GM21528 (cell line): ENCODE results near the gene STMN3.

ENCODE experiments used
- ATAC-seq: cut with Tn5 transposase; IDR thresholded peaks from one replicate; pipeline ENCODE4 v1.9.1; 2021; ENCODE audit warnings: mild to moderate bottlenecking, moderate library complexity; ENCODE audit not compliant: unreplicated experiment, low FRiP score

STMN3 gene

DNA sequence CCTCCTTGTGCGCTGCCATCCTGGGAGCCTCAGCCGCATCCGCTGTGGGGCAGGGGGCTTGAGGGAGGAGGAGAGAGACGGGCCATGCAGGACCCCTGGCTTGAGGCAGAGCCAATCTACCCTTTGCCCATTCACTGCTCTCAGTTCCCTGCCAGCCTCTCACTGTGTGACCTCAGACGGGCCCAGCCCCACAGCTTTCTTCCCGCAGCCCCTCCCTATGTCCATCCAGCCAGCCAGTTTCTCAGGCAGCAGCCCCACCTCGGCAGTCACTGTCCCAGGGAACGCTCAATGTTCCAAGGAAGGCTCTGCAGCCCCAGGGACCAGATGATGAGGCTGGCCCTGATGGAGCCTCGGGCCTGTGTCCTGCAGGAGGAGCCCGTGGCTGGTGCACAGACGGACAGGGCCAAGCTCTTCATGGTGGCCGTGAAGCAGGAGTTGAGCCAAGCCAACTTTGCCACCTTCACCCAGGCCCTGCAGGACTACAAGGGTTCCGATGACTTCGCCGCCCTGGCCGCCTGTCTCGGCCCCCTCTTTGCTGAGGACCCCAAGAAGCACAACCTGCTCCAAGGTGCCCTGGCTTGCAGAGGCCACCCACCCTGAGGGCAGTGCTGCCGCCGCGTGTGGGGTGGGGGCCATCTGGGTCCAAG lies 39.3 kb upstream of the STMN3 start:
- no peak for ATAC-seq

DNA sequence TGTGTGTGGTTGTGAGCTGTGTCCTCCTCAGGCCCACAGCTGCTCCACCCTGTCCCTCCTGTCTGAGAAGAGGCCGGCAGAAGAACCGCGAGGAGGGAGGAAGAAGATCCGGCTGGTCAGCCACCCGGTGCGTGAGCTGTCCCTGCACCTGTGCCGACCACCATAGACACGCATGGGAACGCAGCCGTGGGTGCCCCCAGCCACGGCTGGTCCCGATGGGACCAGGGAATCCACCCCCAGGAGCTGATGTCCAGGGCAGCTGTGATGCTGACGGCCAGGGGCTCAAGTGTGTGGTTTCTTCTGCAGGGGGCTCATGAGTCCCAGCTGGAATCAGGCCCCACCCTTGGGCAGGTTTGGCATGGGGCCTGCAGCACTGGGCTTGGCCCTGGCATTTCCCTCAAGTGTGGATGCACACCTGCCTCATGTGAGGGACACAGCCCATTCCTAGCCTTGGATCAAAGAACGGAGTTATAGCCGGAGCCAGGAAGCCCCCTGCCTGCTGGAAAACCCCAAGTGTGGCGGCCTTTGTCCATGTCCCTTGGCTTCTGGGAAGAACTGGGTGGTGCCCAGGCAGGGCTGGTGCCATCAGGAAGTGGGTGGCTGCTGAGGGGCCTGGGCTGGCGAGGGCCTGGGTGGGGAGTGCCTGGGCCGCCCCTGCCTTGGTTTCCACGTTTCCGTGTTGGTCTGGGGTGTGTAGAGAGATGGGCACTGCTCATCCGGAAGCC lies 38.6 kb upstream of the STMN3 start:
- no peak for ATAC-seq

DNA sequence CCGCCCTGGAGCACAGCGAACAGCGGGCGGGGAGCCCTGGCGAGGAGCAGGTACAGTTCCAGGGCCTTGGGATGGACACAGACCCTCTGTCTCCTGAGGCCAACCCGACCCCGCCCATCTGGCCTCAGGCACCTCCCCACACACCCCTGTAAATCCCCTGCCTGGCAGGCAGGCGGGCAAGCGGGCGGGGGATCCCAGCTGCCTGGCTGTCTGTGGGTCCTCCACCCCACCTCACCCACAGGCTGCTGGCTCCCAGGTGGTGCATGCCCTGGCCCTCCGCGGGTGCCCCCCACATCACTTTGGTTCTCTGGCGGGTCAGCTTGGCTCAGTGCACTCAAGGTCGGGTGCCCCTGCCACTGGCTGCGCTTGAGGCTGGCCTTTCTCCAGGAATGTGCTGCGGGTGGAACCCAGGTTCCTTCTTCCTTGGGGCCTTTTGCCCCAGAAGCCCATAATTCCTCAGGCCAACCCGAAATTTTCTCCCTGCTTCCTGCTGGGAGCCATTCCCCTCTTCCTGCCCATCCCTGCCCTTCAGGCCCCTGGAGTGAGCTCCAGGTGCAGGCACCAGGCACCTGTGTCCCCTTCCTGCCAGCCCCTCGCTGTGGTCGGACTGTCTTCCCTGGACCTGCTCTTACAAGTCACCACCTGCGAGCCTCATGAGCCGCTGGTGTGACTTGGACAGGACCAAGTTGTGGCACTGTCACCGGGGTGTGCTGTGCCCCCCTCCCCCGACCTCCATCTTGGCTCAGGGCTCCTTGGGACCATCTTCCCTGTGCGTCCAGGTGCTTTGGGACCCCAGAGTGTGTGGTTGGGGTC lies 37.9 kb upstream of the STMN3 start:
- ATAC-seq: no peak

DNA sequence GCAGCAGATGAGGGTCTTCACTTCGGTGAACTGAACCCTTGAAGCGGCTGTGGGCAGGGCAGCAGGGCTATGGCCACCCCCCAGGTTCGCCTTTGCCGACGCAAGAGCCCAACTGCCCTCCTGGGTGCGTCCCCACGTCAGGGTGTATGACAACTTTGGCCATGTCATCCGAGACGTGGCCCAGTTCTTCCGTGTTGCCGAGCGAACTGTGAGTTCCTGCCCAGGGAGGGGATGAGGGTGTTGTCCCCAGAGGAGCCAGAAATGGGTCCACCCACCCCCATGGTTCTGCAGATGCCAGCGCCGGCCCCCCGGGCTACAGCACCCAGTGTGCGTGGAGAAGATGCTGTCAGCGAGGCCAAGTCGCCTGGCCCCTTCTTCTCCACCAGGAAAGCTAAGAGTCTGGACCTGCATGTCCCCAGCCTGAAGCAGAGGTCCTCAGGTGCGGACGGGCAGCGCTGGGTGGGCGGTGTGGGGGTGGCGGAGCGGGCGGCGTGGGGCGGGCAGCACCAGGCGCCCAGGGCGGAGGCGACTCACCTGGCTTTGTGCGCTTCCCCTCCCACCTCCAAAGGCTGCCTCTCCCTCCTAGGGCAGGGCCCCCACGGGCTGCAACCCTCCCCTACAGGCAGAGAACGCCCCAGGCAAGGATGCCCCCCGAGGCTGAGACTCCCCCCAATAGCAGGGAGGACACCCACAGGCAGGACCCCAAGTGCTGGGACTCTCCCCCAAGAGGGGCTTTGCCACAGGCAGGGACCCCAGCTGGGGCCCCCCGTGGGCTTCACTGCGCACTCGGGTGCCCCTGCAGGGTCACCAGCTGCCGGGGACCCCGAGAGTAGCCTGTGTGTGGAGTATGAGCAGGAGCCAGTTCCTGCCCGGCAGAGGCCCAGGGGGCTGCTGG lies 37.0 kb upstream of the STMN3 start:
- no peak for ATAC-seq

DNA sequence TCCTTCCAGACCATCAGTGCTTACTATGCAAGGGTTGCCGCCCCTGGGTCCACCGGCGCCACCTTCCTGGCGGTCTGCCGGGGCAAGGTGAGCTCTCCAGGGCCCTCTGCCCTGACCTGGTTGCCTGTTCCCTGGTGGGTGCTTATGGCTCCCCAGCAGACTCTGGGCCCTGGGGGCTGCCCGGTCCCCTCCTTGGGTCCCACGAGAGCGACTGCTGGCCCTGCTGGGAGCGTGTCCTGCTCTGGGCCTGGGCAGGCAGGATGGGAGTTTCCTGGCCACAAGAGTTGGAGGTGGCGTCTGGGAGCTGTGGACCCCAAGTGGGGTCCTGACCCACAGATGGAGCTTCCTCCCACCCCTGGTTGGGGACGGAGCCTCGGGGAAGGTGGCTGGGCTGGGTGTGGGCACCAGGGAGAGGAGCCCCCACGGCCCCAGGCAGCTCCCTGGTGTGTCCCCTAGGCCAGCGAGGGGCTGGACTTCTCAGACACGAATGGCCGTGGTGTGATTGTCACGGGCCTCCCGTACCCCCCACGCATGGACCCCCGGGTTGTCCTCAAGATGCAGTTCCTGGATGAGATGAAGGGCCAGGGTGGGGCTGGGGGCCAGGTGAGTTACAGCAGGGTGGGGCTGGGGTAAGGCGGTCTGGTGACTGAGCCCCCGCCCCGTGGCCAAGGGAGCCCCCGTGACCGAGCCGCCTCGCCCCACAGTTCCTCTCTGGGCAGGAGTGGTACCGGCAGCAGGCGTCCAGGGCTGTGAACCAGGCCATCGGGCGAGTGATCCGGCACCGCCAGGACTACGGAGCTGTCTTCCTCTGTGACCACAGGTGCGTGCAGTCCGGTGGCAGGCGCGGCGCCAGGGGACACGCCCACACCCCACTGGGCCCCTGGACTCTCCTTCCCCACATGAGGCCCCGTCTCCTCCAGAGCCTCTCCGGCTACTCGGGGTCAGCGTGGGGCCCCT lies 36.1 kb upstream of the STMN3 start:
- ATAC-seq: no peak

DNA sequence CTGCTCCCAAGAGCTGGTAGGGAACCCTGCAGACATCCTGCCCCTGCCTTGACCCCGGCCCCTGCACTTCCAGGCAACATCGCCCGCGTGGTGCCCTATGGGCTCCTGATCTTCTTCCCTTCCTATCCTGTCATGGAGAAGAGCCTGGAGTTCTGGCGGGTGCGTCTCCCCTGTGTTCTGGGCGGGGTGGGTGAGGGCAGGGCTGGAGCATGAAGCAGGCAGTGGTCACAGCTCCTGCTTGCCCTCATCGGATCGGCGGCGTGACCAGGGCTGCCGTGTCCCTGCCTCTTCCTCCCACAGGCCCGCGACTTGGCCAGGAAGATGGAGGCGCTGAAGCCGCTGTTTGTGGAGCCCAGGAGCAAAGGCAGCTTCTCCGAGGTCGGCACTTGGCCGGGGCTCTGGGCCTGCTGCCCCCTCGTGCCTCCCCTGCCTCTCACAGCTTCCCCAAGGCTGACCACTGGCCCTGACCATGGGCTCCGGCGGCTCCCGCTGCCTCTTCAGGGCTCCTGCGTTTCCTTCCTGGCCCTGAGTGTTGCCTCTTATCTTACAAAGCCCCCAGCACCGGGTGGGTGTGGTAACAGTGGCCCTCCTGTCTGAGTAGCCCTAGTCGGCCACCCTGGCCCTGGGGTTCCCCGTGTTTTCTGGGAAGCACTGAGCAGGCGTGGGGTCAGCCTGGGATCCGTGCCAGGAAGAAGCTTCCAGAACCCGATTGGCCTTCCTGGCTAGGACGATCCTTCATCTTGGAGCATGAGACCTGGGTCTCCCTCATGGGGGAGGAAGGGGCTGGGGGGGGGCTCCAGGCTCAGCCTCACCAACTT lies 35.2 kb upstream of the STMN3 start:
- ATAC-seq: no peak

DNA sequence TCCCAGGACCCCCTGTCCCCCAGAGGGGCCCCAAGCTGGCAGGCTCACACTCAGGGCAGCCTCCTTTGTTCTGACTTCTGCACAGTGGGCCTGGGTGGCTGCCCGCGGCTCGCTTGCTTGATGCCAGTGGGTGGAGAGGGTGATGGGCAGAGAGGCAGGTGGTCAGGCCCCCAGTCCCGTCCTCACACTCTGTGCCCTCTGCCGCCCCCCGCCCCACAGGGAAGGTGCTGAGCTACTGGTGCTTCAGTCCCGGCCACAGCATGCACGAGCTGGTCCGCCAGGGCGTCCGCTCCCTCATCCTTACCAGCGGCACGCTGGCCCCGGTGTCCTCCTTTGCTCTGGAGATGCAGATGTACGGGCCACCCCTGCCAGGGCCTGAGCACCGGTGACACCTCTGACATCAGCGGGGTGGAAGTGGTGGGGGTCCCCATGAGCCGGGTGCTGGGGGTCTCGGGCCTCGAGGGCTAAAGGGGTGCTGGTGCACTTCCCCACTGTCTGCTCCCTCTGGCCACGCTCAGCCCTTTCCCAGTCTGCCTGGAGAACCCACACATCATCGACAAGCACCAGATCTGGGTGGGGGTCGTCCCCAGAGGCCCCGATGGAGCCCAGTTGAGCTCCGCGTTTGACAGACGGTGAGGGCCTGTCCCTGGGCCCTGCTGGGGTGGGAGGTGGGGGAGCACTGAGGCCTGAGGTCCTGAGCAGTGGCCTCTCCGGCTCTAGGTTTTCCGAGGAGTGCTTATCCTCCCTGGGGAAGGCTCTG lies 34.4 kb upstream of the STMN3 start:
- ATAC-seq: no peak

DNA sequence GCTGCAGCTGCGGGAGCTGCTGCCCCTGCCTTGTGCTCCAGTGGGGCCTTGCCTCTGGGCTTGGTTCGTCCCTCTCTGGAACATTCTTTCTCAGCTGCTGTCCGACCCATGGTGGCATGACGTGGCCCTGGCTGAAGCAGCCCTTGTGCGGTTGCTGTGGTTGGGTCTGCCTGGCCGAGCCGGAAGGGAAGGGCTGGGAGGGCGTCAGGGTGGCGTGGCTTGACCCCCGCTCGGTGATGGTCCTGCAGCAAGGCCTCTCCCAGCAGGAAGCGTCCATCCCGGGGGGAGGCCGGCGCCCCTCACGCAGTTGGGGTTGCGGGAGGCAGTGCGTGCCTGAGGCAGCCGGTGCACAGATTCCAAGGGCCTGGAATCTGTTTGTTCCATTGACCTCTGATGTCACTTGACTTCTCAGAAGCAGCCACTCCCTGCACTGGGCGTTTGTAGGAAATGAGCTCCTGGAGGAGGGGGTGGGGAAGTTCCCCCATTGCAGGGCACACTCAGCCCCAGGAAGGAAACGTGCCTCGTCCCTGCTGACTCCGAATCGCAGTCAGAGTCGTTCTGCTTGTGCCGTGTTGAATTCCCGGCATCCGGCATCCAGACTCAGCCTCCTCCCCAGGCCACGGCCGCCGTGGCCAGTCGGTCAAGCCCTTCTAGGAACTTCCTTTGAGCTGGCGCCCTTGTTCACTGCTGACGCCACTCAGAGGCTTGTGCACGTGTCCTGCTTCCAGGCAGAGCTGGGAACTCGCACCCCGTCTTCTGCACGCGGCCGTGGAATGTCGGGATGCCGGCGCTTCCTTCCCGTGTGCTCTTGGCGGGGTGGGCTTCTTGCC lies 33.5 kb upstream of the STMN3 start:
- ATAC-seq: no peak

DNA sequence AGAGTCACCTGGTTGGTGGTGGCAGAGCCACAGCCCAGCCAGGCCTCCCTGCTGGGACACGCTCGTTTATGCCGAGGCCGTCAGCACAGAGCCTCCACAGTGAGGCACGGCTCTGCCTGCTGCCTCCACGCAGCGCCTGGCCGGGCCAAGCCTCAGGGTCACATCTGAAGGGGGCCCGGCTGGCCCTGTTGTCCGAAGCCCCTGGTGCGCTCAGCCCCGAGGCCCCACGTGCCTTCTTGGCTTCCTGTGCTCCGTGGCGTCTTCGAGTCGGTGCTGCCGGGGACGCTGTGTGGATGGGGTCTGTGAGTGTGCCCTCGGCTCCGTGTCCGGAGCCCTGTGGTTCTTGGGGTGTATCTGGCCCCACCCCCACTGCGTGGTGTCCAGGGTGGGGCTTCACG lies 32.9 kb upstream of the STMN3 start:
- ATAC-seq: no peak

DNA sequence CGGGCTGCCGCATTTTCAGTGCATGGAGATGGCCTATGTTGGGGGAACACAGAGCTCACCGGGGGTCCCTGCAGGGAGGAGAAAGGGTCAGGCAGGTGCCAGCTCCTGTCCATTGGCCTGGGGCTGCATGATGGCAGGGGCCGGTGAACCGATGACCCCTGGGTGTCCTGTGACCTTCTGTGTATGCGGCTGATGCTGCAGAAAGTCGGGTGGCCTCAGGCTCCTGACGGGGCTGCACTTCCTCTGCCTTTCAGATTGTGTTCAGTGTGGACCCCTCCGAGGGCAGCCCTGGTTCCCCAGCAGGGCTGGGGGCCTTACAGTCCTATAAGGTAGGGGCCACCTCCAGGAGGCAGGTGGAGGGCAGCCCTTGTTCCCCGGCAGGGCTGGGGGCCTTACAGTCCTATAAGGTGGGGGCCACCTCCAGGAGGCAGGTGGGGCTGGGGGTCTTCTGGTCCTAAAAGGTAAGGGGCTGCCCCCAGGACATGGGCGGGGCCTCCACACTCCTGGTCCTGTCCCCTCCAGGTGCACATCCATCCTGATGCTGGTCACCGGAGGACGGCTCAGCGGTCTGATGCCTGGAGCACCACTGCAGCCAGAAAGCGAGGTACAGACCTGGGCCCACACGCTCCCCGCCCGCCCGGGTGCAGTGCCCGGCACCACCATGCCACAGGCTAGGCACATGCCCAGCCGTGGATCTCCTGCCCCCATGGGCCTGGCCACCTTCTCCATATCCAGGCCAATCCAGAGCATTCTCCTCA lies 32.2 kb upstream of the STMN3 start:
- no peak for ATAC-seq

DNA sequence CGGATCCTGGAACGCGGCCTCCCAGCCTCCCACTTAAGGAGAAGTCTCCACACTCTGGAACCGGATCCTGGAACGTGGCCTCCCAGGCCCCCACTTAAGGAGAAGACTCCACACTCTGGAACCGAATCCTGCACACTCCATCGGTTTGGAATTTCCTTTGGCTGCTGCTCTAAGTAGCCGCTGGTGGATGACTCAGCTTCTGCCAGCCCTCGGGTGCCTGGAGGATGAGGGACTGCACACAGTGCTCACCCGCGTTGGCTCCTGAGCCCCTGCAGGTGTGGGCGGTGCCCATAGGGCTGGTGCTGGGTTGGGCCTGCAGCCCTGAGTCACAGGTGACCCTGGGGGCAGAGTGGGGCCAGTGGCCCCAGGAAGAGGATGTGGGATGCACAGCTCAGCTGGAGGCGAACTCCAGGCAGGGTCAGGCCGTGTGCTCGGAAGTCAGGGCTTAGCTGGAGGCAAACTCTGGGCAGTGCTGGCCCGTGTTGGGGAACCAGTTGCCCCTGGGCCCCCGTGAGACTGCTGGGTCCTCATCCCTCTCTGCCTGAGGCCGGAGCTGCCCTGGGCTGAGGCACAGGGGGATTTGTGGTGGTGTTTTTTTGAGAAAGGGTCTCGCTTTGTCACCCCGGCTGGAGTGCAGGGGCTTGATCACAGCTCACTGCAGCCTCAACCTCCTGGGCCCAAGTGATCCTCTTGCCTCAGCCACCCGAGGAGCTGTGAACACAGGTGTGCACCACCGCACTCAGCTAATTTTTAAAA lies 29.3 kb upstream of the STMN3 start:
- no peak for ATAC-seq

DNA sequence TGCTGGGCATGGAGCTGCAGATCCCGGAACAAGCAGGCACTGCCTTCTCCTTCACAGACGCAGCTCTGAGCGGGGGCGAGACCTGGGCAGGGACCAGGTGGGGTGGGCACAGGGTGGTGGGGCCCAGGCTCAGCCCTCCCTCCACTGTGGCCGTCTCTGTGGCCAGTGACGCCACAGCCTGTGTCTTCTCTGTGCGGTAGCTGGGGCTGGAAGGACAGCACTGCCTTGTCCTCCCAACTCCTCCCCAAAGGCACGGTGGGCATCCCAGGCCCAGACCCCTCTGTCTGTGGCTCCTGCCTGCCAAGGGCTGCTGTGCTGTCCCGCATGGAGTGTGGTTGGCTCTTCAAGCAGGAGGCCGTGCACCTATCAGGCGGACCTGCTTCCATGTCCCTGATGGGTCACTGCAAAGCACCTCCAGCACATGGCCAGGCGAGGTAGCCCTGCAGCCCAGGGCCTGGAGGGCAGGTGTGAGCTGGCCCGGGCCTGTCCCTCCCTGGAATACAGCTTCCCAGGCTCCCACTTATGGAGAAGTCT lies 28.5 kb upstream of the STMN3 start:
- ATAC-seq: no peak

DNA sequence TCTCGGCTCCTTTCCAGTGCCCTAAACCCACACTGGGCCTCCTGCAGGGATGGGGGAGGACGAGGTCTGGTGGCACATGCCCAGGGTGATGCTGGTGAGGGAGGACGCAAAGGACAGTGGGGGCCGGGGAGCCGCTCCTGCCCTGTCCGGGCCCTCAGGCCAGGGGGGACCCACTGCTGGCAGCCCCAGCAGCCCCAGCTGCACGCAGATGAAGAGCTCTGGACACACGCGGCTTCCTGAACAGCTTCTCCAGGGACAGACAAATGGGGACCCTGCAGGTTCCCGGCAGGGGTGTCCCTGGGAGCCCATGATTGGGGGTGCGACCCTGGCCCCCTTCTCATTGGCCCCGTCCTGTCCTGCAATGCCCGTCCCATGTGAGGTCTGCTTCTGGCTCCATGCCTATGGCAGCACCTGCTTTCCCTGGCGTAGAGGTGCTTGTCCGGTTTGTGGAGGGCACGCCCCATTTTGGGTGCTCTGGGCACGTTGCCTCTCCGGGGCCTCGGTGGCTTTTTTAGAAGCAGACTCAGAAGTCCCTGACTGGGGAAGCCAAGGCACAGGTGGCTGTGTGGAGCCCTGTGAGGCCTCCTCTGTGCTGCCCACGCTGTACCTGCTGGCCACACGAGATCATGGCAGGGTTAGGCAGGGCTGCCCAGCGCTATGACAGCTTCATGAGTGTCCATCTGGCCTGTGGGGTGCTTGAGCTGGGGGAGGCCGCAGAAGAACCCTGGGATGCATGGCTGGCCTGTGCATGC lies 27.8 kb upstream of the STMN3 start:
- ATAC-seq: no peak

DNA sequence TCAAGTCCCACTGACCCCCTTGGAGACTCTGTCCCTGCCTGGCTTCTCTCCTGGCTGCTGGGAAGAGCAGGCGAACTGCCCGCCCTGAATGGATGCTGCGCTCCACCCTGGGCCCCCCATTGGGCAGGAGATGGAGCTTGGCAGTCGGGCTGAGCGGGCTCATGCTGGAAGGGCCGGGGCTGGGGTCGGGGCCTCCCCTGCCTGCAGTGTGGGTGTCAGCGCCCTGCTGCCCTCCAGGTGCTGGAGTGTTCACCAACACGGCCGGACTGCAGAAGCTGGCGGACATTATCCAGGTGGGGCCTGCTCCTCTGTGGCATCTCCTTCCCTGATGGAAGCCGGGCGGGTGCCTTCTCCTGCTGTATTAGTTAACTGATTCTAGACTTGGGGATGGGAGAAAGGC lies 27.2 kb upstream of the STMN3 start:
- ATAC-seq: no peak
